Adrenal gland (tissue), 5 donors: ENCODE data around the gene DIAPH3.

Experiments
- POLR2A ChIP-seq, 2 donors: fragments of 450-650 bp; IDR thresholded peaks; one replicate each; pipeline ENCODE4 v1.6.1; 2017; ENCODE audit warnings: antibody characterized with exemption in 2 of 2, mild to moderate bottlenecking in 2 of 2, moderate library complexity in 1 of 2
- TF ChIP-seq, protein P1 (sequence below), 6 experiments: fragments of 450-650 bp in 4 of 6; fragments of 200-600 bp in 2 of 6; sonication (generic) in 1 of 6; IDR thresholded peaks; 1 replicate in 5 of 6; 2 replicates in 1 of 6; pipeline versions ENCODE4 v1.5.1 to v1.8.0; 2016 to 2021; ENCODE audit warnings: antibody characterized with exemption in 6 of 6, mild to moderate bottlenecking in 2 of 6, moderate library complexity in 1 of 6
- donor health status: DM: no; HTN: no; CAD: no.

DNA sequence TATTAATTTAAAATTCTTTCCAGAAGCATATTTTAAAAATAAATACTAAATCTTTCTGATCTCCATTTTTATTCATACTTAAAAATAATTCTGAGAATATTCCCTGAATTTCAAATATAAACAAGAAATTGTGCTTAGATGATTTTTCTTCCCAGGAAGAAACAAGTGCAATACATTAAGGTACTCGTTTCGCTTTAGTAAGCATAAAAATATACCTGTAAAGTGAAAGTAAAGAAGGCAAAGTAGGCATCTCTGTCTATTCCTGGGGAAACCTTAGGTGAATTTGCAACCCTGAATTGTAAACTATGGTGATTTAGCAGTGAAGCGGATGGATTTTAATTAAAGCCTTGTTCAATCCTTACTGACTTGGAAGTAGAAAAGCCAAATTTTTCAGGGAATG lies 354.2 kb downstream of the DIAPH3 start:
- TF ChIP-seq, protein P1, sequence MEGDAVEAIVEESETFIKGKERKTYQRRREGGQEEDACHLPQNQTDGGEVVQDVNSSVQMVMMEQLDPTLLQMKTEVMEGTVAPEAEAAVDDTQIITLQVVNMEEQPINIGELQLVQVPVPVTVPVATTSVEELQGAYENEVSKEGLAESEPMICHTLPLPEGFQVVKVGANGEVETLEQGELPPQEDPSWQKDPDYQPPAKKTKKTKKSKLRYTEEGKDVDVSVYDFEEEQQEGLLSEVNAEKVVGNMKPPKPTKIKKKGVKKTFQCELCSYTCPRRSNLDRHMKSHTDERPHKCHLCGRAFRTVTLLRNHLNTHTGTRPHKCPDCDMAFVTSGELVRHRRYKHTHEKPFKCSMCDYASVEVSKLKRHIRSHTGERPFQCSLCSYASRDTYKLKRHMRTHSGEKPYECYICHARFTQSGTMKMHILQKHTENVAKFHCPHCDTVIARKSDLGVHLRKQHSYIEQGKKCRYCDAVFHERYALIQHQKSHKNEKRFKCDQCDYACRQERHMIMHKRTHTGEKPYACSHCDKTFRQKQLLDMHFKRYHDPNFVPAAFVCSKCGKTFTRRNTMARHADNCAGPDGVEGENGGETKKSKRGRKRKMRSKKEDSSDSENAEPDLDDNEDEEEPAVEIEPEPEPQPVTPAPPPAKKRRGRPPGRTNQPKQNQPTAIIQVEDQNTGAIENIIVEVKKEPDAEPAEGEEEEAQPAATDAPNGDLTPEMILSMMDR (IDR thresholded peaks at IDR 0.05), result no peak
- TF ChIP-seq POLR2A (IDR thresholded peaks at IDR 0.05), result no peak
